SK-N-SH treated with all-trans-retinoic acid at 6 μM for 48 hours (cell line): ENCODE results near the gene INKA1.
"Not testable (repeated sequence)": the region's sequence is repeated elsewhere in the genome, so short reads cannot be mapped to it uniquely, and the experiment has no call there.

Experiments used
- ARNTL ChIP-seq: fragments of 450-650 bp; formaldehyde crosslinking; IDR thresholded peaks from 2 replicates; pipeline ENCODE4 v1.5.0; 2020; ENCODE audit warnings: low read depth, mild to moderate bottlenecking, moderate library complexity, borderline replicate concordance
- BACH2 ChIP-seq: fragments of 250-450 bp; sonication (Bioruptor Pico); IDR thresholded peaks from 2 replicates; pipeline ENCODE4 v1.9.0; 2021; ENCODE audit warnings: mild to moderate bottlenecking, borderline replicate concordance
- GLIS3 ChIP-seq: fragments of 250-450 bp; sonication (Bioruptor Pico); IDR thresholded peaks from 2 replicates; pipeline ENCODE4 v1.5.0; 2020; ENCODE audit warnings: mild to moderate bottlenecking, moderate library complexity
- OSR1 ChIP-seq: fragments of 250-450 bp; sonication (Bioruptor Pico); IDR thresholded peaks from 2 replicates; pipeline ENCODE4 v1.8.0; 2022; ENCODE audit warnings: moderate library complexity, mild to moderate bottlenecking, inconsistent platforms
- RARB ChIP-seq: fragments of 250-450 bp; sonication (Bioruptor Pico); IDR thresholded peaks from 2 replicates; pipeline ENCODE4 v1.8.0; 2021; ENCODE audit warnings: mild to moderate bottlenecking, moderate library complexity
- ZC3H10 ChIP-seq: fragments of 250-450 bp; sonication (Bioruptor Pico); IDR thresholded peaks from 2 replicates; pipeline ENCODE4 v1.5.1; 2021; ENCODE audit warnings: mild to moderate bottlenecking, moderate library complexity
- ZFP3 ChIP-seq: fragments of 250-450 bp; sonication (Bioruptor Pico); IDR thresholded peaks from 2 replicates; pipeline ENCODE4 v1.5.0; 2020; ENCODE audit warnings: mild to moderate bottlenecking, moderate library complexity
- ZFP30 ChIP-seq: fragments of 450-650 bp; formaldehyde crosslinking; IDR thresholded peaks from 2 replicates; pipeline ENCODE4 v1.5.0; 2022; ENCODE audit warnings: mild to moderate bottlenecking, moderate library complexity
- ZNF70 ChIP-seq: fragments of 450-650 bp; formaldehyde crosslinking; IDR thresholded peaks from 2 replicates; pipeline ENCODE4 v1.5.0; 2020; ENCODE audit warnings: mild to moderate bottlenecking, moderate library complexity
- ZNF8 ChIP-seq: fragments of 450-650 bp; formaldehyde crosslinking; IDR thresholded peaks from 2 replicates; pipeline ENCODE4 v1.5.0; 2020; ENCODE audit warnings: mild to moderate bottlenecking, moderate library complexity
- TF ChIP-seq, protein P1 (sequence below): fragments of 250-450 bp; sonication (Bioruptor Pico); IDR thresholded peaks from 2 replicates; pipeline ENCODE4 v1.8.0; 2021; ENCODE audit warnings: low read depth, mild to moderate bottlenecking, moderate library complexity, borderline replicate concordance
- TF ChIP-seq, protein P2 (sequence below): fragments of 250-450 bp; sonication (Bioruptor Pico); IDR thresholded peaks from 2 replicates; pipeline ENCODE4 v1.5.1; 2020; ENCODE audit warnings: low read depth, mild to moderate bottlenecking, moderate library complexity
- TF ChIP-seq, protein P3 (sequence below): fragments of 250-450 bp; sonication (Bioruptor Pico); IDR thresholded peaks from 2 replicates; pipeline ENCODE4 v1.8.0; 2020; ENCODE audit warnings: mild to moderate bottlenecking, moderate library complexity, borderline replicate concordance

DNA sequence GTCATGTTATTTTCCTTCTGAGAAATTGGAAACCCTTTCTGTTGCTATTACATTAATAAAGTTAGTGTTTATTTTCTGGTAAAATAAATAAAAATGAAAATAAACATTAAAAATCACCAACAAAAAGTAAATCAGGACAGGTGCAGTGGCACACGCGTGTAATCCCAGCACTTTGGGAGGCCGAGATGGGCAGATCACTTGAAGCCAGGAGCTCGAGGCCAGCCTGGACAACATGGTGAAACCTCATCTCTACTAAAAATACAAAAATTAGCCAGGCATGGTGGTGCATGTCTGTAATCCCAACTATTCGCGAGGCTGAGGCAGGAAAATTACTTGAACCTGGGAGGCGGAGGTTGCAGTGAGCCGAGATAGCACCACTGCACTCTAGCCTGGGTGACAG lies 27.0 kb upstream of the INKA1 start:
- TF ChIP-seq ZFP30 (CRISPR knock-in tag); GLIS3; RARB (CRISPR knock-in tag); ZFP3 (CRISPR knock-in tag); BACH2 (CRISPR knock-in tag); ARNTL (CRISPR knock-in tag); ZC3H10; OSR1; ZNF8 (CRISPR knock-in tag); ZNF70 (CRISPR knock-in tag): not testable (repeated sequence)
- TF ChIP-seq, protein P1, sequence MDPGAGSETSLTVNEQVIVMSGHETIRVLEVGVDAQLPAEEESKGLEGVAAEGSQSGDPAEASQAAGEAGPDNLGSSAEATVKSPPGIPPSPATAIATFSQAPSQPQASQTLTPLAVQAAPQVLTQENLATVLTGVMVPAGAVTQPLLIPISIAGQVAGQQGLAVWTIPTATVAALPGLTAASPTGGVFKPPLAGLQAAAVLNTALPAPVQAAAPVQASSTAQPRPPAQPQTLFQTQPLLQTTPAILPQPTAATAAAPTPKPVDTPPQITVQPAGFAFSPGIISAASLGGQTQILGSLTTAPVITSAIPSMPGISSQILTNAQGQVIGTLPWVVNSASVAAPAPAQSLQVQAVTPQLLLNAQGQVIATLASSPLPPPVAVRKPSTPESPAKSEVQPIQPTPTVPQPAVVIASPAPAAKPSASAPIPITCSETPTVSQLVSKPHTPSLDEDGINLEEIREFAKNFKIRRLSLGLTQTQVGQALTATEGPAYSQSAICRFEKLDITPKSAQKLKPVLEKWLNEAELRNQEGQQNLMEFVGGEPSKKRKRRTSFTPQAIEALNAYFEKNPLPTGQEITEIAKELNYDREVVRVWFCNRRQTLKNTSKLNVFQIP (CRISPR knock-in tag), result not testable (repeated sequence)
- TF ChIP-seq, protein P2, sequence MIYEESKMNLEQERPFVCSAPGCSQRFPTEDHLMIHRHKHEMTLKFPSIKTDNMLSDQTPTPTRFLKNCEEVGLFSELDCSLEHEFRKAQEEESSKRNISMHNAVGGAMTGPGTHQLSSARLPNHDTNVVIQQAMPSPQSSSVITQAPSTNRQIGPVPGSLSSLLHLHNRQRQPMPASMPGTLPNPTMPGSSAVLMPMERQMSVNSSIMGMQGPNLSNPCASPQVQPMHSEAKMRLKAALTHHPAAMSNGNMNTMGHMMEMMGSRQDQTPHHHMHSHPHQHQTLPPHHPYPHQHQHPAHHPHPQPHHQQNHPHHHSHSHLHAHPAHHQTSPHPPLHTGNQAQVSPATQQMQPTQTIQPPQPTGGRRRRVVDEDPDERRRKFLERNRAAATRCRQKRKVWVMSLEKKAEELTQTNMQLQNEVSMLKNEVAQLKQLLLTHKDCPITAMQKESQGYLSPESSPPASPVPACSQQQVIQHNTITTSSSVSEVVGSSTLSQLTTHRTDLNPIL (CRISPR knock-in tag), result not testable (repeated sequence)
- TF ChIP-seq, protein P3, sequence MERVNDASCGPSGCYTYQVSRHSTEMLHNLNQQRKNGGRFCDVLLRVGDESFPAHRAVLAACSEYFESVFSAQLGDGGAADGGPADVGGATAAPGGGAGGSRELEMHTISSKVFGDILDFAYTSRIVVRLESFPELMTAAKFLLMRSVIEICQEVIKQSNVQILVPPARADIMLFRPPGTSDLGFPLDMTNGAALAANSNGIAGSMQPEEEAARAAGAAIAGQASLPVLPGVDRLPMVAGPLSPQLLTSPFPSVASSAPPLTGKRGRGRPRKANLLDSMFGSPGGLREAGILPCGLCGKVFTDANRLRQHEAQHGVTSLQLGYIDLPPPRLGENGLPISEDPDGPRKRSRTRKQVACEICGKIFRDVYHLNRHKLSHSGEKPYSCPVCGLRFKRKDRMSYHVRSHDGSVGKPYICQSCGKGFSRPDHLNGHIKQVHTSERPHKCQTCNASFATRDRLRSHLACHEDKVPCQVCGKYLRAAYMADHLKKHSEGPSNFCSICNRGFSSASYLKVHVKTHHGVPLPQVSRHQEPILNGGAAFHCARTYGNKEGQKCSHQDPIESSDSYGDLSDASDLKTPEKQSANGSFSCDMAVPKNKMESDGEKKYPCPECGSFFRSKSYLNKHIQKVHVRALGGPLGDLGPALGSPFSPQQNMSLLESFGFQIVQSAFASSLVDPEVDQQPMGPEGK (CRISPR knock-in tag), result not testable (repeated sequence)
